K562 (cell line): ENCODE measurements around the gene UBE2L3. TPM values are rescaled to one million over a fixed set of nuclear protein-coding genes. Genes with fewer than 3 reads are reported as not detected.

Experiments
- BCLAF1 ChIP-seq, 2 experiments: fragments of 450-650 bp in 1 of 2; IDR thresholded peaks; 2 replicates each; pipeline ENCODE4 v1.6.1; 2011 to 2017; ENCODE audit warnings: low read depth in 2 of 2, antibody characterized with exemption in 1 of 2, borderline replicate concordance in 1 of 2, low read length in 1 of 2, mild to moderate bottlenecking in 1 of 2, mixed read lengths in 1 of 2; ENCODE audit not compliant: control insufficient read depth in 1 of 2
- CCAR2 ChIP-seq: fragments of 200-400 bp; formaldehyde crosslinking; IDR thresholded peaks from 2 replicates; pipeline ENCODE4 v1.6.1; 2017; ENCODE audit warnings: mild to moderate bottlenecking, low read depth, low read length
- E2F8 ChIP-seq: fragments of 450-650 bp; IDR thresholded peaks from 2 replicates; pipeline ENCODE4 v1.7.1; 2018; ENCODE audit warnings: mild to moderate bottlenecking, low read depth; ENCODE audit not compliant: partially characterized antibody
- HES1 ChIP-seq: fragments of 450-650 bp; IDR thresholded peaks from 2 replicates; pipeline ENCODE4 v1.6.1; 2016; ENCODE audit warnings: low read depth, mild to moderate bottlenecking, moderate library complexity
- PREB ChIP-seq: sonication (generic); formaldehyde crosslinking; IDR thresholded peaks from 2 replicates; pipeline ENCODE4 v1.8.1; 2023; ENCODE audit warnings: mild to moderate bottlenecking, missing genetic modification reagents
- RCOR1 ChIP-seq, 2 experiments: IDR thresholded peaks; 2 replicates each; pipeline ENCODE4 v1.6.1; 2012; ENCODE audit warnings: low read depth in 2 of 2, low read length in 2 of 2, borderline replicate concordance in 1 of 2, improper control_type of control experiment in 1 of 2
- SFPQ ChIP-seq: fragments of 200-400 bp; formaldehyde crosslinking; IDR thresholded peaks from 2 replicates; pipeline ENCODE4 v1.6.1; 2017; ENCODE audit warnings: mild to moderate bottlenecking, low read depth, low read length, moderate library complexity
- SPI1 ChIP-seq: IDR thresholded peaks from 2 replicates; pipeline ENCODE4 v1.6.1; 2011; ENCODE audit warnings: low read depth, low read length, control low read depth, borderline replicate concordance
- SREBF2 ChIP-seq: sonication (generic); formaldehyde crosslinking; IDR thresholded peaks from 2 replicates; pipeline ENCODE4 v1.4.0; 2020; ENCODE audit warnings: mild to moderate bottlenecking, missing genetic modification reagents
- ZBED1 ChIP-seq: IDR thresholded peaks from 2 replicates; pipeline ENCODE4 v1.6.1; 2014
- ZMIZ1 ChIP-seq, 2 experiments: fragments of 150-350 bp in 1 of 2; IDR thresholded peaks; 2 replicates each; pipeline ENCODE4 v1.6.1; 2012 to 2016; ENCODE audit warnings: low read depth in 2 of 2, low read length in 2 of 2, mild to moderate bottlenecking in 1 of 2, moderate library complexity in 1 of 2
- polyA plus RNA-seq, 8 experiments: library from polyadenylated mRNA; depleted of rRNA in 4 of 8; stranded (reverse) in 5 of 8; unstranded in 3 of 8; fragments of >200 nt; fragmentation: Nextera tagmentation in 2 of 8; fragmentation: Illumina TruSeq in 1 of 8; extraction: Ambion mirVana in 2 of 8; extraction: Trizol in 1 of 8; gene quantifications; 2 replicates each; pipeline versions ENCODE4 v1.2.1 to v1.2.3, GENCODE V29; 2011 to 2014; ENCODE audit warnings: inconsistent platforms in 1 of 8, missing spikeins in 1 of 8
- total RNA-seq, 7 experiments: library from RNA; depleted of rRNA in 6 of 7; stranded (reverse); fragments of >200 nt in 6 of 7; fragmentation: Illumina TruSeq in 2 of 7; extraction: Trizol in 2 of 7; gene quantifications; 2 replicates each; pipeline versions ENCODE4 v1.2.1 to v1.2.3, GENCODE V29; 2011 to 2021; ENCODE audit warnings: low replicate concordance in 1 of 7

Gene UBE2L3
- total and polyA plus RNA-seq, 9 of the 15 experiments (the other 6 are each of a cell fraction or from before 2014, with no cell fraction given): 215 to 625 (median 285) TPM

GRCh38 chr22:21657360-21658032, 90.0 kb downstream of the UBE2L3 start (continued):
- no peak for TF ChIP-seq E2F8
- TF ChIP-seq CCAR2: no peak
- peak; percentile 60 to 87; a peak in 3 of 4 replicates for TF ChIP-seq RCOR1 (IDR thresholded peaks at IDR 0.05; ENCODE audit: borderline replicate concordance in 1 of 2, low read depth in 2 of 2, low read length in 2 of 2)
- no peak for TF ChIP-seq ZBED1
- TF ChIP-seq SFPQ: no peak
- no peak for TF ChIP-seq HES1
- TF ChIP-seq SPI1: peak; percentile 73; the same call in 1 of the 2 replicates
- no peak for TF ChIP-seq SREBF2 (CRISPR knock-in tag)
- no peak for TF ChIP-seq PREB (CRISPR knock-in tag)
- TF ChIP-seq BCLAF1 (IDR thresholded peaks at IDR 0.05; ENCODE audit: borderline replicate concordance in 1 of 2, control insufficient read depth in 1 of 2, low read depth in 2 of 2, low read length in 1 of 2): no peak
- TF ChIP-seq ZMIZ1 (IDR thresholded peaks at IDR 0.05; ENCODE audit: low read depth in 2 of 2, low read length in 2 of 2): peak; percentile 49 to 83; a peak in 2 of 4 replicates
